Smooth muscle cell of the pulmonary artery (primary cell): Measurements from ENCODE around the gene SLC25A24. TPM values are rescaled to one million over a fixed set of nuclear protein-coding genes. Genes with fewer than 3 reads are reported as not detected.

Experiments used
- total RNA-seq: library from RNA; depleted of rRNA; stranded (reverse); fragments of >200 nt; gene quantifications from 2 replicates; pipeline ENCODE4 v1.2.3, GENCODE V29; 2014

SLC25A24 gene
- total RNA-seq = 41.0 and 46.8 TPM in 2 replicates

DNA sequence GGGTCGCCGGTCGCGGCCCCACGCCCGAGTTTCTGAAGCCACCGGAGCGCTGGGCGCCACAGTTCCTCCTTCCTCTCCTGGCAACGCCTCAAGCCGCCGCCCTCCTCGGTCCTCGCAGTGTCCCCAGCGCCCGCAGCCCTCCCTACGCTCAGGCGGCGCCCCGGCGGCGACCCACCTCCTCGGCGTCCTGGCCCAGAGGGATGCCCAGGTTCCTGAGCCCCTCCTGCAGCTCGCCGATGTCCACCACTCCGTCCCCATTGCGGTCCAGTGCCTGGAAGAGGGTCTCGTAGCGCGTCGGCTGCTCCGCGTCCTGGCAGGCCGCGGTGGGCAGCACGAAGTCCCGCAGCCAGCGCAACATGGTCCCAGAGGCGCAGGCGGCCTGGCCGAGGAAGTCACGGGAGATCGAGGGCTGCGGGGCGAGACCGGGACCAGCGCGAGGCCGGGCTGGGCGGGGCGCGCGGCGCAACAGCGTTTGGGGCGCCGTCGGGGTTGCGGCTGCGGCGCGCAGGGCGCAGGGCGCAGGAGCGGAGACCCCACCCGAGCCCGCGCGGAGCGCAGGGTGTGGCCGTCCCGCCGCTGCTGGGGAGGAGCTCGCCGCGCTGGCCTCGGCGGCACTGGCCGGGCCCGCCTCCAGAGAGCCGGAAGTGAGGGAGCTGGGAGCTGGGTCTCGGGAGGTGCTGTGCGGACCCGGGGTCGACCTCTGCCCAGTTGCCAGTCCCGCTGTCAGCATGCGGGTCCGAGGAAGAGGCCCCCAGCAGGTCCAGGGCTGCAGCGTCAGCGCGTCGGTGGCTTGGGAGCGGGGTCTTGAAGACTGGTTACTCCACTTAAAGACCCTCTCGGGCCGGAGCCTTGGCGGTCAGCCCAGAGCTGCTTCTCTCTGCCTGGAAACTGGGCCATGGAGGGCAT, at the start of gene SLC25A24:
Gene SLC25A24 (minus strand): TSS at position 563 of the 906 bp plus-strand sequence. CDS start 205 bp downstream, at position 358.

GRCh38 chr1:108243976-108244375, 43.8 kb upstream of the SLC25A24 start, which contains the start of gene NBPF4:
TSS of gene NBPF4 (minus strand) at chr1:108244076. CDS start at chr1:108243761, 315 bp downstream.

Other genes with a start within 250 kb of the SLC25A24 start
- 0.33 and 0.69 TPM in 2 replicates for gene VAV3, start 235.2 kb downstream of the SLC25A24 start, total RNA-seq
- 0.13 TPM in 1 of 2 replicates, not detected in the other for gene NBPF4, start 43.7 kb upstream of the SLC25A24 start, total RNA-seq
- 0.07 and 0.10 TPM in 2 replicates for gene NBPF6, start 250.0 kb upstream of the SLC25A24 start, total RNA-seq